ENCODE results near the gene STRAP. TPM values are rescaled to one million over a fixed set of nuclear protein-coding genes. Genes with fewer than 3 reads are reported as not detected.

STRAP gene
- total and polyA plus RNA-seq, 2 of the 13 experiments (the other 11 are each of a cell fraction or from before 2014, with no cell fraction given), result 66.9 to 118 TPM

GRCh38 chr12:15862840-15863239 lies 19.3 kb upstream of the STRAP start (continued):
- TF ChIP-seq, protein P1, sequence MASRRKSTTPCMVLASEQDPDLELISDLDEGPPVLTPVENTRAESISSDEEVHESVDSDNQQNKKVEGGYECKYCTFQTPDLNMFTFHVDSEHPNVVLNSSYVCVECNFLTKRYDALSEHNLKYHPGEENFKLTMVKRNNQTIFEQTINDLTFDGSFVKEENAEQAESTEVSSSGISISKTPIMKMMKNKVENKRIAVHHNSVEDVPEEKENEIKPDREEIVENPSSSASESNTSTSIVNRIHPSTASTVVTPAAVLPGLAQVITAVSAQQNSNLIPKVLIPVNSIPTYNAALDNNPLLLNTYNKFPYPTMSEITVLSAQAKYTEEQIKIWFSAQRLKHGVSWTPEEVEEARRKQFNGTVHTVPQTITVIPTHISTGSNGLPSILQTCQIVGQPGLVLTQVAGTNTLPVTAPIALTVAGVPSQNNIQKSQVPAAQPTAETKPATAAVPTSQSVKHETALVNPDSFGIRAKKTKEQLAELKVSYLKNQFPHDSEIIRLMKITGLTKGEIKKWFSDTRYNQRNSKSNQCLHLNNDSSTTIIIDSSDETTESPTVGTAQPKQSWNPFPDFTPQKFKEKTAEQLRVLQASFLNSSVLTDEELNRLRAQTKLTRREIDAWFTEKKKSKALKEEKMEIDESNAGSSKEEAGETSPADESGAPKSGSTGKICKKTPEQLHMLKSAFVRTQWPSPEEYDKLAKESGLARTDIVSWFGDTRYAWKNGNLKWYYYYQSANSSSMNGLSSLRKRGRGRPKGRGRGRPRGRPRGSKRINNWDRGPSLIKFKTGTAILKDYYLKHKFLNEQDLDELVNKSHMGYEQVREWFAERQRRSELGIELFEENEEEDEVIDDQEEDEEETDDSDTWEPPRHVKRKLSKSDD (CRISPR knock-in tag; IDR thresholded peaks at IDR 0.05; ENCODE audit: low read depth), result no peak
- TF ChIP-seq, protein P2, sequence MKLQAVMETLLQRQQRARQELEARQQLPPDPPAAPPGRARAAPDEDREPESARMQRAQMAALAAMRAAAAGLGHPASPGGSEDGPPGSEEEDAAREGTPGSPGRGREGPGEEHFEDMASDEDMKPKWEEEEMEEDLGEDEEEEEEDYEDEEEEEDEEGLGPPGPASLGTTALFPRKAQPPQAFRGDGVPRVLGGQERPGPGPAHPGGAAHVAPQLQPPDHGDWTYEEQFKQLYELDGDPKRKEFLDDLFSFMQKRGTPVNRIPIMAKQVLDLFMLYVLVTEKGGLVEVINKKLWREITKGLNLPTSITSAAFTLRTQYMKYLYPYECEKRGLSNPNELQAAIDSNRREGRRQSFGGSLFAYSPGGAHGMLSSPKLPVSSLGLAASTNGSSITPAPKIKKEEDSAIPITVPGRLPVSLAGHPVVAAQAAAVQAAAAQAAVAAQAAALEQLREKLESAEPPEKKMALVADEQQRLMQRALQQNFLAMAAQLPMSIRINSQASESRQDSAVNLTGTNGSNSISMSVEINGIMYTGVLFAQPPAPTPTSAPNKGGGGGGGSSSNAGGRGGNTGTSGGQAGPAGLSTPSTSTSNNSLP (IDR thresholded peaks at IDR 0.05; ENCODE audit: low read depth, low read length), result peak; percentile 81
- TF ChIP-seq, protein P3, sequence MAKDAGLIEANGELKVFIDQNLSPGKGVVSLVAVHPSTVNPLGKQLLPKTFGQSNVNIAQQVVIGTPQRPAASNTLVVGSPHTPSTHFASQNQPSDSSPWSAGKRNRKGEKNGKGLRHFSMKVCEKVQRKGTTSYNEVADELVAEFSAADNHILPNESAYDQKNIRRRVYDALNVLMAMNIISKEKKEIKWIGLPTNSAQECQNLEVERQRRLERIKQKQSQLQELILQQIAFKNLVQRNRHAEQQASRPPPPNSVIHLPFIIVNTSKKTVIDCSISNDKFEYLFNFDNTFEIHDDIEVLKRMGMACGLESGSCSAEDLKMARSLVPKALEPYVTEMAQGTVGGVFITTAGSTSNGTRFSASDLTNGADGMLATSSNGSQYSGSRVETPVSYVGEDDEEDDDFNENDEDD (CRISPR knock-in tag; IDR thresholded peaks at IDR 0.05; ENCODE audit: borderline replicate concordance), result no peak
- TF ChIP-seq, protein P4, sequence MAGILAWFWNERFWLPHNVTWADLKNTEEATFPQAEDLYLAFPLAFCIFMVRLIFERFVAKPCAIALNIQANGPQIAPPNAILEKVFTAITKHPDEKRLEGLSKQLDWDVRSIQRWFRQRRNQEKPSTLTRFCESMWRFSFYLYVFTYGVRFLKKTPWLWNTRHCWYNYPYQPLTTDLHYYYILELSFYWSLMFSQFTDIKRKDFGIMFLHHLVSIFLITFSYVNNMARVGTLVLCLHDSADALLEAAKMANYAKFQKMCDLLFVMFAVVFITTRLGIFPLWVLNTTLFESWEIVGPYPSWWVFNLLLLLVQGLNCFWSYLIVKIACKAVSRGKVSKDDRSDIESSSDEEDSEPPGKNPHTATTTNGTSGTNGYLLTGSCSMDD (CRISPR knock-in tag; IDR thresholded peaks at IDR 0.05), result no peak
- TF ChIP-seq MZF1 (CRISPR knock-in tag; IDR thresholded peaks at IDR 0.05; ENCODE audit: borderline replicate concordance), result no peak
- peak; percentile 40; the same call in 1 of the 2 replicates for TF ChIP-seq NR2F6 (IDR thresholded peaks at IDR 0.05)
- TF ChIP-seq NR2F6 (CRISPR knock-in tag; IDR thresholded peaks at IDR 0.05), result peak; percentile 66
- peak; percentile 82 for TF ChIP-seq HMG20A (CRISPR knock-in tag; IDR thresholded peaks at IDR 0.05; ENCODE audit: borderline replicate concordance)
- no peak for TF ChIP-seq ZNF460 (CRISPR knock-in tag; IDR thresholded peaks at IDR 0.05; ENCODE audit: borderline replicate concordance)
- no peak for TF ChIP-seq AFF4 (CRISPR knock-in tag; IDR thresholded peaks at IDR 0.05)
- no peak for TF ChIP-seq PAWR (CRISPR knock-in tag; IDR thresholded peaks at IDR 0.05; ENCODE audit: borderline replicate concordance)
- no peak for TF ChIP-seq SAFB2 (CRISPR knock-in tag; IDR thresholded peaks at IDR 0.05; ENCODE audit: borderline replicate concordance, low read depth)
- no peak; the same call in 1 of the 2 replicates for TF ChIP-seq MYPOP (CRISPR knock-in tag; IDR thresholded peaks at IDR 0.05)
- peak; percentile 87 for TF ChIP-seq PPARG (CRISPR knock-in tag; conservative IDR thresholded peaks at IDR 0.05)
- TF ChIP-seq RELA (CRISPR knock-in tag; IDR thresholded peaks at IDR 0.05), result no peak
- no peak for TF ChIP-seq ZNF253 (CRISPR knock-in tag; IDR thresholded peaks at IDR 0.05; ENCODE audit: borderline replicate concordance)
- TF ChIP-seq, protein P5, sequence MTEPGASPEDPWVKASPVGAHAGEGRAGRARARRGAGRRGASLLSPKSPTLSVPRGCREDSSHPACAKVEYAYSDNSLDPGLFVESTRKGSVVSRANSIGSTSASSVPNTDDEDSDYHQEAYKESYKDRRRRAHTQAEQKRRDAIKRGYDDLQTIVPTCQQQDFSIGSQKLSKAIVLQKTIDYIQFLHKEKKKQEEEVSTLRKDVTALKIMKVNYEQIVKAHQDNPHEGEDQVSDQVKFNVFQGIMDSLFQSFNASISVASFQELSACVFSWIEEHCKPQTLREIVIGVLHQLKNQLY (CRISPR knock-in tag; IDR thresholded peaks at IDR 0.05), result 0 out of 2 replicates have a peak, but pooled peaks have one; percentile 22

Measured in HepG2 (cell line).